Measurements from ENCODE around the gene WIZ.
"Not testable (repeated sequence)": the region's sequence is repeated elsewhere in the genome, so short reads cannot be mapped to it uniquely, and the experiment has no call there.

Gene WIZ

GRCh38 chr19:15495151-15495550, 45.4 kb upstream of the WIZ start:
- H3K4me2 ChIP-seq (ENCODE audit: insufficient read depth, low read length) = no peak overlapping the region
- H4K20me1 ChIP-seq (ENCODE audit: insufficient read depth, low read length) = no peaks in the 10 kb centered on the region
- H3K27me3 ChIP-seq (ENCODE audit: insufficient read depth, low read length, poor library complexity) = no peaks in the 10 kb centered on the region
- no peak for TF ChIP-seq EZH2 (IDR thresholded peaks at IDR 0.05; ENCODE audit: borderline replicate concordance, low read depth, low read length, severe bottlenecking)
- TF ChIP-seq CTCF (IDR thresholded peaks at IDR 0.05; ENCODE audit: borderline replicate concordance, extremely low read depth, low read length, poor library complexity, severe bottlenecking) = no peak
- DNase-seq (no peak), ATAC-seq (ENCODE audit: insufficient read depth, low read depth) (no peak)
- no peak overlapping the region for H3K9ac ChIP-seq (ENCODE audit: low read depth, low read length)
- no peaks in the 10 kb centered on the region for H3K9me3 ChIP-seq (ENCODE audit: insufficient read depth, low read length, severe bottlenecking)
- no peak overlapping the region for H3K4me3 ChIP-seq (ENCODE audit: low read depth in 1 of 2, low read length in 2 of 2)
- no peaks in the 10 kb centered on the region for H3K79me2 ChIP-seq (ENCODE audit: insufficient read depth, low read length)
- no peaks in the 10 kb centered on the region for H3K4me1 ChIP-seq (ENCODE audit: insufficient read depth, low read length)
- no peaks in the 10 kb centered on the region for H3K36me3 ChIP-seq (ENCODE audit: insufficient read depth, low read length)
- H3K27ac ChIP-seq (ENCODE audit: low read length) = no peak overlapping the region
- no peak overlapping the region for H2AFZ ChIP-seq (ENCODE audit: low read depth, low read length)

GRCh38 chr19:15488489-15489226, 38.9 kb upstream of the WIZ start:
- Histone ChIP-seq H4K20me1 (ENCODE audit: insufficient read depth, low read length) (no peaks in the 10 kb centered on the region), H3K27me3 (ENCODE audit: insufficient read depth, low read length, poor library complexity) (no peaks in the 10 kb centered on the region), H3K27ac (ENCODE audit: low read length) (no peak overlapping the region), H2AFZ (ENCODE audit: low read depth, low read length) (no peak overlapping the region), H3K4me1 (ENCODE audit: insufficient read depth, low read length) (no peaks in the 10 kb centered on the region), H3K36me3 (ENCODE audit: insufficient read depth, low read length) (no peaks in the 10 kb centered on the region), H3K79me2 (ENCODE audit: insufficient read depth, low read length) (no peaks in the 10 kb centered on the region), H3K9ac (ENCODE audit: low read depth, low read length) (no peak overlapping the region), H3K4me3 (ENCODE audit: low read depth in 1 of 2, low read length in 2 of 2) (no peak overlapping the region), H3K9me3 (ENCODE audit: insufficient read depth, low read length, severe bottlenecking) (no peaks in the 10 kb centered on the region), H3K4me2 (ENCODE audit: insufficient read depth, low read length) (no peak overlapping the region)
- no peak for TF ChIP-seq EZH2 (IDR thresholded peaks at IDR 0.05; ENCODE audit: borderline replicate concordance, low read depth, low read length, severe bottlenecking)
- TF ChIP-seq CTCF (IDR thresholded peaks at IDR 0.05; ENCODE audit: borderline replicate concordance, extremely low read depth, low read length, poor library complexity, severe bottlenecking) = no peak
- DNase-seq (no peak), ATAC-seq (ENCODE audit: insufficient read depth, low read depth) (no peak)

- DNase-seq (no peak), ATAC-seq (ENCODE audit: insufficient read depth, low read depth) (no peak)
- Histone ChIP-seq H3K36me3 (ENCODE audit: insufficient read depth, low read length) (no peaks in the 10 kb centered on the region), H3K27me3 (ENCODE audit: insufficient read depth, low read length, poor library complexity) (no peaks in the 10 kb centered on the region), H3K4me2 (ENCODE audit: insufficient read depth, low read length) (no peak overlapping the region), H3K9ac (ENCODE audit: low read depth, low read length) (no peak overlapping the region), H3K27ac (ENCODE audit: low read length) (no peak overlapping the region), H3K4me1 (ENCODE audit: insufficient read depth, low read length) (no peaks in the 10 kb centered on the region), H3K4me3 (ENCODE audit: low read depth in 1 of 2, low read length in 2 of 2) (no peak overlapping the region), H3K79me2 (ENCODE audit: insufficient read depth, low read length) (no peaks in the 10 kb centered on the region), H2AFZ (ENCODE audit: low read depth, low read length) (no peak overlapping the region), H4K20me1 (ENCODE audit: insufficient read depth, low read length) (no peaks in the 10 kb centered on the region), H3K9me3 (ENCODE audit: insufficient read depth, low read length, severe bottlenecking) (no peaks in the 10 kb centered on the region)
- no peak for TF ChIP-seq CTCF (IDR thresholded peaks at IDR 0.05; ENCODE audit: borderline replicate concordance, extremely low read depth, low read length, poor library complexity, severe bottlenecking)
- no peak for TF ChIP-seq EZH2 (IDR thresholded peaks at IDR 0.05; ENCODE audit: borderline replicate concordance, low read depth, low read length, severe bottlenecking)
Measured at GRCh38 chr19:15487038-15487437, 37.3 kb upstream of the WIZ start.

GRCh38 chr19:15485768-15486167, 36.0 kb upstream of the WIZ start:
- not testable (repeated sequence) for ATAC-seq (ENCODE audit: insufficient read depth, low read depth); H3K4me2 ChIP-seq (ENCODE audit: insufficient read depth, low read length); H3K27ac ChIP-seq (ENCODE audit: low read length)

GRCh38 chr19:15480996-15481395, 31.2 kb upstream of the WIZ start:
- H3K4me3 ChIP-seq (ENCODE audit: low read depth in 1 of 2, low read length in 2 of 2); H3K36me3 ChIP-seq (ENCODE audit: insufficient read depth, low read length); H3K27me3 ChIP-seq (ENCODE audit: insufficient read depth, low read length, poor library complexity); H3K9me3 ChIP-seq (ENCODE audit: insufficient read depth, low read length, severe bottlenecking); H3K79me2 ChIP-seq (ENCODE audit: insufficient read depth, low read length); H3K27ac ChIP-seq (ENCODE audit: low read length); H3K9ac ChIP-seq (ENCODE audit: low read depth, low read length); H4K20me1 ChIP-seq (ENCODE audit: insufficient read depth, low read length); H3K4me1 ChIP-seq (ENCODE audit: insufficient read depth, low read length); ATAC-seq (ENCODE audit: insufficient read depth, low read depth); H3K4me2 ChIP-seq (ENCODE audit: insufficient read depth, low read length); H2AFZ ChIP-seq (ENCODE audit: low read depth, low read length); DNase-seq: not testable (repeated sequence)

More at GRCh38 chr19:15485768-15486167, 36.0 kb upstream of the WIZ start:
- H3K9ac ChIP-seq (ENCODE audit: low read depth, low read length); H3K27me3 ChIP-seq (ENCODE audit: insufficient read depth, low read length, poor library complexity); DNase-seq; H3K4me1 ChIP-seq (ENCODE audit: insufficient read depth, low read length); H3K4me3 ChIP-seq (ENCODE audit: low read depth in 1 of 2, low read length in 2 of 2); H3K36me3 ChIP-seq (ENCODE audit: insufficient read depth, low read length); H2AFZ ChIP-seq (ENCODE audit: low read depth, low read length); H4K20me1 ChIP-seq (ENCODE audit: insufficient read depth, low read length); H3K79me2 ChIP-seq (ENCODE audit: insufficient read depth, low read length); H3K9me3 ChIP-seq (ENCODE audit: insufficient read depth, low read length, severe bottlenecking): not testable (repeated sequence)
